ENCODE measurements around the gene TMEM117.

GRCh38 chr12:43852744-43853143, 16.9 kb downstream of the TMEM117 start:
- TF ChIP-seq POLR2A (IDR thresholded peaks at IDR 0.05) (no peak), POLR2AphosphoS5 (IDR thresholded peaks at IDR 0.05) (no peak), EP300 (IDR thresholded peaks at IDR 0.05) (no peak), CTCF (IDR thresholded peaks at IDR 0.05) (no peak)

Measured in stomach (tissue), 4 donors.